NCI-H146 treated with DMSO at 0.1 percent for 48 hours (cell line): Measurements from ENCODE around the gene TACC2.
"Not testable (repeated sequence)": the region's sequence is repeated elsewhere in the genome, so short reads cannot be mapped to it uniquely, and the experiment has no call there.

Experiments
- DNase-seq: peaks from one replicate; lab custom pipeline; 2025; ENCODE audit not compliant: unreplicated experiment; lab: John Stamatoyannopoulos, UW

Gene TACC2

DNA sequence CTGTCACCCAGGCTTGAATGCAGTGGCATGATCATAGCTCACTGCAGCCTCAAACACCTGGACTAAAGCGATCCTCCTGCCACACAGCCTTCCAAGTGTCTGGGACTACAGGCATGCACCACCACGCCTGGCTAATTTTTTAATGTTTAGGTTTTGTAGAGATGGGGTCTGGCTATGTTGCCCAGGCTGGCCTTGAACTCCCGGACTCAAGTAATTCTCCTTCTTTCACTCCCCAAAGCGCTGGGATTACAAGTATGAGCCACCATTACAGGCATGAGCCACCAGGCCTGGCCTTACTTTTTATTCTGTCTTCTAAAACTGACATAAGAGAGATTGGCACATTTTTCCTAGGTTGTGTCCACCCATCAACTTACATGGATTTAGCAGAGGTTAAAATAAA is 33.3 kb downstream of the TACC2 start:
- no peak for DNase-seq

- DNase-seq, result not testable (repeated sequence)
Observed at GRCh38 chr10:122023257-122023656, 34.3 kb downstream of the TACC2 start.

DNA sequence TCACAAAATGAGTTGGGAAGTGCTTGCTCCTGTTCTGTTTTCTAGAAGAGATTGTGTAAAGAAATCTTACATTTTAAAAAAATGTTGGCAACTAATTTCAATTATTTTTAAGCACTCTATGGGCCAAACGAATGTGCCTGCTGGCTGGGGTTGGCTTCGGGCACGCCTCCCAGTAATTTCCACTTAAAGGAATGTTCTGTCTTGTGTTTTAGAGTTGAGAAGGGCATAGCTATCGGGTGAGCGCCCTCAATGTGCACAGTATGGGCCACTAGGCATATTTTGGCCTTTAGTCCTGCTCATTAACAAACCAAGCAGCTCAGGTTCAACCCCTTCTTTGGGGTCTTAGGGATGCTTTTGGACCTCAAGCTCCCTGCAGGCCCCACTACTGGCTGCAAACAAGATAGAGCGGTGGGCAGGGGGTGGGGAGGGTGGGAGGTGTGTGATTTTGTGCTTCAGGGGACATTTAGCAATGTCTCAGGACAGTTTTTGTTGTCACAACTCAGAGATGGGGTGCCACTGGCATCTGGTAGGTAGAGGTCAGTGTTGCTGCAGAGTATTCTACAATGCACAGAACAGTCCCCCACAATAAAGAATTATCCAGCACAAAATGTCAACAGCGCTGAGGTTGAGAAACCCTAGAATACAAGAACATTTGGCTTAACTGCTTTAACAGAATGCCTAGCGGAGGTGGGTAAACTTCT is 40.7 kb downstream of the TACC2 start:
- no peak for DNase-seq

GRCh38 chr10:122030200-122030552 is 41.2 kb downstream of the TACC2 start:
- no peak for DNase-seq

- no peak for DNase-seq
Observed at GRCh38 chr10:122033224-122033926, 44.4 kb downstream of the TACC2 start.

- no peak for DNase-seq
Observed at GRCh38 chr10:122034149-122034756, 45.3 kb downstream of the TACC2 start.

DNA sequence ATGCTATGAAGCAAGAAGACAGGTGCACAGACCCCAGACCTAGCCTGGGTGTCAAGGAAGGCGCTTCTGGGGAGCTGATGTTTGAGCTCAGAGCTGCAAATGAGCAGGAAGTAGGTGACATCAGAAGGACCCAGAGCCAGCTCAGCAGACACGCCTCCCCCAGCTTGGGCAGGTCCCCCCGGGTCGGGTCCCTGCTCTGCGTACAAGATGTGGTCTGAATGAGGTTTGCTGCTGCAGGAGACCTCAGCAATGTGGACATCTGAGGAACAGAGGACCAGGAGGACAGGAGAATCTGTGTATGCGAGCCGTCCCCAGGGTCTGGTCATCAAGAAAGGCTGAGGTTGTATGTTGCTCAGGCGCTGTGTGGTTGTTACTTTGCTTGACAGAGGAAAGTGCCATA is 51.8 kb downstream of the TACC2 start:
- DNase-seq, result no peak

GRCh38 chr10:122042836-122043235 is 53.9 kb downstream of the TACC2 start:
- DNase-seq, result no peak

GRCh38 chr10:122044045-122044661 is 55.2 kb downstream of the TACC2 start:
- DNase-seq, result peak; percentile 25

GRCh38 chr10:122044713-122045112 is 55.8 kb downstream of the TACC2 start:
- no peak for DNase-seq

DNA sequence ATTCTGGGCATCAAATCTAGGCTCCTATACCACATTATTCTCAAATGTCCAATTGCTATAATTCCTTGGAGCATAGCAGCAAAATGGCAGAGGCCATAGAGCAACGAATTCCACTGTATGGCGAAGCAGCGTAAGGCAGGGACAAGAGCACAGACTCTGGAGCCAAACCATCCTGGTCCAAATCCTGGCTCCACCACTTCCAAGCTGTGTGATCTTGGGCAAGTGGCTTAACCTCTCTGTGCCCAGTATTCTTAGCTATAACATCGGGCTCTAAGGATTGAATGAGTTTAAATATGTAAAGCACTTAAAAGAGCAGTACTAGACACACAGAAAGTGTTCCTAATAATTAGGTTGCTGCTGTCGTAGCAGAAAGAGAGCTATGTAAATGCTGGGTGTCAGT is 56.2 kb downstream of the TACC2 start:
- DNase-seq, result no peak

GRCh38 chr10:122047560-122047959 is 58.6 kb downstream of the TACC2 start:
- DNase-seq, result no peak

GRCh38 chr10:122049076-122049475 is 60.1 kb downstream of the TACC2 start:
- DNase-seq, result no peak

DNA sequence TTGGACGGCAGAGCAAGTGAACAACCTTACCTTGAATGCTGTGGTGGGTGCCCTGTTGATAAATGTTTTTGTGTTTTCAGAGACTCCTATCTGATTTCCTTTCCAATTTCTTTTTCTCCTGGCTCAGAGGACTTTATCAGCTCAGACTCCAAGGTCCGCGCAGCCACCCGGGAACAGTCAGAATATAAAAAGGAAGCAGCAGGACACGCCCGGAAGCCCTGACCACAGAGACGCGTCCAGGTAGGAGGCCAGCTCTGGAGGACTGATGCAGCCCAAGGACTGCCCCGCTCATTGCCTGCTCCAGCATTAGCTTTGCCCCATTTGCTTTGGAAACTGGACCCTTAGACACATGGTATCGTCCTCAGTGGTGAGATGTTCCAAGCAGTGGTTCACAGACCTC is 61.3 kb downstream of the TACC2 start:
- DNase-seq, result no peak

DNA sequence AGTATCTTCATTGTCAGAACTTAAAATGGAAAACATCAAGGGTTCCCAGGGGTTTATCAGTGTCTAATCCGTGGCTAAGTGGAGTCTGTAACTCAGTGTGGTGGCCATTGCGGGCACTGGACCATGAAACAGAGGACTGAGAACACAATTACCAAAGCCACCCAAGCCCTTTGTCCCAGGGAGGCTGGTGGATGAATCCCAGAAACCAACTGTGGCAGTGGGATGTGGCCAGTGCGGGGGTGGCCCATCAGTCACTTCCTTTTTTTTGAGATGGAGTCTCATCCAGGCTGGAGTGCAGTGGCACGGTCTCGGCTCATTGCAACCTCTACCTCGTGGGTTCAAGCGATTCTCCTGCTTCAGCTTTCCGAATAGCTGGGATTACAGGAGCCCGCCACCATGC is 61.8 kb downstream of the TACC2 start:
- DNase-seq, result no peak

DNA sequence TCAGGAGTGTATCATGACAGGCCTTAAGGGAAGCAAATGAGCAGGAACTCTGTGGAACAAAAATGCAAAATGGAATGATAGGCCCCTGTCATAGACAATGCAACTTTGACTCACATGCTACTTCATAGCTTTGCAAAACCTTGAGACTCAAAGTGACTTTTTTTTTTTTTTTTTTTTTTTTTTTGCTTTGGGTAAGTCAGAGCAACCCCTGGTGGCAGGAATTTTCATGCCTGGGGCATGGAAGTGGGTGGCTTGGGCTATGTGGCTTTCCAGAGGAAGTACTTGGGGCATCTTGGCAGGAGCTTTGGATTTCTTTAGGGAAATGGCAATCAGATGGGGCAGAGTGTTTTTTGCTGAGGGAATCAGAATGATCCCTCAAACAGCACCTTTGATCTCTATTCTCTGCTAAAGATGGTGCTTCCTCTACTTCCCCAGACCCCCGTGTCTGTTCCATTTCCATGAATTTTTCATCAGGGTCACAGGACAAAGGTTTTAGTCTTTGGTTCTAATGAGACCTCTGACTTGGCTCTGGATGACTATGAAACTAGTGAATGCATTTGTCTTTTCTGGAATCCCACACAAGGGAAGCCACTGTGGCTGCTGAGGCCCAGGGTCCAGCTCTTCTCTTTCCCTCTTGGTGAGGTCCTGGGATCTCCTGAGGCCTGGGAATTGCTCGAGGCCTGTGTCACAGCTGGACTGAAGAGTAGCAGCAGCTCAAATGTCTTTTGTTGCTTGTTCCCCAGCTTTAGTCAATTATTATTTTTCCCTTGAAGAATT is 62.8 kb downstream of the TACC2 start:
- no peak for DNase-seq

GRCh38 chr10:122052701-122053100 is 63.7 kb downstream of the TACC2 start:
- no peak for DNase-seq

GRCh38 chr10:122053314-122053713 is 64.4 kb downstream of the TACC2 start:
- DNase-seq, result no peak

DNA sequence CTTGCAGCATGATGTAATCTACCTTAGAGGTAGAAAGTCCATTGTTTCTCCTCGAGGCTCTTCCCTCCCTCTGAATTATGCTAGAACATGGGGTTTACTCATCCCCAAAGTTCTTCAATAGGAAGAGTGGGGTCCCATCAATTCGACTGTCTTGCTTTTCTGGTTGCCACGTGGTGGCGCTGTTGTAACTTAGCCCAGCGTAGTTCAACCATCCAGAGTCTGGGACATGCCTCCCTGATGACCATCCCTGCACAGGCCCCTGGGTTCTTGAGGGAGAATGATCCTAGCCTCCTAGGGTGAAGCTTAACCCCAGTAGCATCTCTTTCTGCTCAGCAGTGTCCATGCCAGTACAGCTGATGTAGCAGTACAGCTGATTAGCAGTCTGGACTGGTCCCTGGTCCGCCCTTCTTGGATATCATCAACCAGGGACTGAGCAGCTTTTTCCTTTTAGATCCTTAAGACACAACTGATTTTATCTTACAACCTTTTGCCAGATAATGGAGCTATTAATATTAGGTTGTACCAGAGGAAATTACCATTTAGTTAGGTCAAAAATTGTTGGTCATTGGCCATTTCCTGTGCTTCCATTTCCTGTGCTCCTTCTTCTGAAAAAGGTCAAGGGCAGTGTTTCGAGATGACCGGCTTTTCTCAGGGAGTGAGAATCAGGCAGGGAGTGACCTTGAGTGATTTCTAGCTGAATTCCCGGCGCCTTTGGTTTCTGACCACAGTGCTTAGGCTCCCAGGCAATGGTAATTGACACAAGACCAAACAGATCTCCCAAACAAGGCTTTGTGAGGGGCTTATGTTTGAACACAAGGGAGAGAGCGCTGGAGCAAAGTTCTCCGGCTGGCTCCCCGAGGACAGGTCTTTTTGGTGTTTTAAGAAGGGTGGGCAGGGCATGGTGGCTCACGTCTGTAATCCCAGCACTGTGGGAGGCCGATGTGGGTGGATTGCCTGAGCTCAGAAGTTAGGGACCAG is 65.4 kb downstream of the TACC2 start:
- DNase-seq, result no peak

DNA sequence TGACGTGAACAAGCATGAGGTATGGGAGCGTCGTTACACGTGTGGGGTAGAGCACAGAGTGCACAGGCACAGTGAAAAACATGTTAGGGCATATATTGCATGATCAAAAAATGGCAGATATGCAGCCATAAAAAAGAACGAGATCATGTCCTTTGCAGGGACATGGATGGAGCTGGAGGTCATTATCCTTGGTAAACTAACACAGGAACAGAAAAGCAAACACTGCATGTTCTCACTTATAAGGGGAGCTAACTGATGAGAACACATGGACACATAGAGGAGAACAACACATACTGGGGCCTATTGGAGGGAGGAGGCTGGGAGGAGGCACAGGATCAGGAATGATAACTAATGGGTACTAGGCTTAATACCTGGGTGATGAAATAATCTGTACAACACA is 66.3 kb downstream of the TACC2 start:
- no peak for DNase-seq
